ENCODE measurements around the gene DDX41. TPM values are rescaled to one million over a fixed set of nuclear protein-coding genes. Genes with fewer than 3 reads are reported as not detected.

Gene DDX41
- total RNA-seq, 2 donors from 2014 or later: 84.3 to 134 TPM

DNA sequence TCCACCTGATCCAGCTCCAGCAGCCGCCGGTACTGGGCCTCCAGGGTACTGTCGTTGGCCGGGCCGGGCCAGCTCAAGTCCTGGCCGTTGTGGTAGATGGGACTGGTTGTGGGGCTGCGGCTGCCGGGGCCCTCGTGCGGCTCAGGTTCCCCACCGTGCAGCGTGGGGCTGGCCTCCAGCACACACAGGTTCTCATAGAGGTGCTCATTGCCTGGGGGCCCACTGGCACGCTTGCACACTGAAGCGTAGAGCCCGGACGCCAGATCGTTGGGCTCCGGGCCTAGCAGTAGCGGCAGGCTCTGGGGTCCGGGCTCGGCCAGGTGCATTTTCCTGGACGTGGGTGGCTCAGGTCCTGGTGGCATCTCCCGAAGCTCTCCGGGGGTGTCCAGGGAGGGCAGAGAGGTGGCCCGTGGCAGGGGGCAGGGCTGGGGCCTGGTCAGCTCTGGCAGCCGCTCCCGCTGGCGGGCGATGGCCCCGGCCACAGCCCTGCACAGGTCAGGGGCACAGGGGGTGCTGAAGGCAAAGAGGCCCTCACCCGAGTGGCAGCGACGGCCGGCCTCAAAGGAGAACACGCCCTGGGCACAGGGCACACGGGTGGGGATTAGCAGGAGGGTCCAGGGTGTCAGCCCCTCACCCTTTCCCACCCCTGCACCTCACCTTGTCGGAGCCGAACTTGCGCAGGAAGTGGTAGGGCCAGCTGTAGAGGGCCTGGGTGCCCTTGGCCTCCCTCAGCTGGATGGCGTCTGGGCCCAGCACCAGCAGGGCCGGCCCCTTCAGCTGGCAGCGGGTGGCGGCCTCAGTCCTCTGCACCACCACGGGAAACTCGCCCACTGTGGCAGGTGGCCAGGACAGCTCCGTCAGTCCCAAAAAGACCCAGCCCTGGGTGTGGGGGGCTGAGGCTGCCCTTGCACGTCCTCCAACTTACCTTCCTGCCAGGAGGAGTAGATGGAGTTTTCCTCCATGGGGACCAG, 12.4 kb downstream of the DDX41 start:
- no peak for DNase-seq
- H3K27me3 ChIP-seq: no peaks in the 10 kb centered on the region
- no peak overlapping the region for H3K9ac ChIP-seq (ENCODE audit: low read depth in 2 of 2, low read length in 2 of 2)
- no peak overlapping the region for H3K27ac ChIP-seq
- no peaks in the 10 kb centered on the region for H3K9me3 ChIP-seq
- TF ChIP-seq, protein P1, sequence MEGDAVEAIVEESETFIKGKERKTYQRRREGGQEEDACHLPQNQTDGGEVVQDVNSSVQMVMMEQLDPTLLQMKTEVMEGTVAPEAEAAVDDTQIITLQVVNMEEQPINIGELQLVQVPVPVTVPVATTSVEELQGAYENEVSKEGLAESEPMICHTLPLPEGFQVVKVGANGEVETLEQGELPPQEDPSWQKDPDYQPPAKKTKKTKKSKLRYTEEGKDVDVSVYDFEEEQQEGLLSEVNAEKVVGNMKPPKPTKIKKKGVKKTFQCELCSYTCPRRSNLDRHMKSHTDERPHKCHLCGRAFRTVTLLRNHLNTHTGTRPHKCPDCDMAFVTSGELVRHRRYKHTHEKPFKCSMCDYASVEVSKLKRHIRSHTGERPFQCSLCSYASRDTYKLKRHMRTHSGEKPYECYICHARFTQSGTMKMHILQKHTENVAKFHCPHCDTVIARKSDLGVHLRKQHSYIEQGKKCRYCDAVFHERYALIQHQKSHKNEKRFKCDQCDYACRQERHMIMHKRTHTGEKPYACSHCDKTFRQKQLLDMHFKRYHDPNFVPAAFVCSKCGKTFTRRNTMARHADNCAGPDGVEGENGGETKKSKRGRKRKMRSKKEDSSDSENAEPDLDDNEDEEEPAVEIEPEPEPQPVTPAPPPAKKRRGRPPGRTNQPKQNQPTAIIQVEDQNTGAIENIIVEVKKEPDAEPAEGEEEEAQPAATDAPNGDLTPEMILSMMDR (IDR thresholded peaks at IDR 0.05): no peak
- intact Hi-C loops (cut with DNase I): loop anchor here (5.0 kb wide), 3 partner anchors 47 to 192 kb away; partner anchors contain the start of gene MXD3
- no peak overlapping the region for H3K4me3 ChIP-seq
- H3K36me3 ChIP-seq: no peaks in the 10 kb centered on the region
- no peaks in the 10 kb centered on the region for H3K4me1 ChIP-seq

DNA sequence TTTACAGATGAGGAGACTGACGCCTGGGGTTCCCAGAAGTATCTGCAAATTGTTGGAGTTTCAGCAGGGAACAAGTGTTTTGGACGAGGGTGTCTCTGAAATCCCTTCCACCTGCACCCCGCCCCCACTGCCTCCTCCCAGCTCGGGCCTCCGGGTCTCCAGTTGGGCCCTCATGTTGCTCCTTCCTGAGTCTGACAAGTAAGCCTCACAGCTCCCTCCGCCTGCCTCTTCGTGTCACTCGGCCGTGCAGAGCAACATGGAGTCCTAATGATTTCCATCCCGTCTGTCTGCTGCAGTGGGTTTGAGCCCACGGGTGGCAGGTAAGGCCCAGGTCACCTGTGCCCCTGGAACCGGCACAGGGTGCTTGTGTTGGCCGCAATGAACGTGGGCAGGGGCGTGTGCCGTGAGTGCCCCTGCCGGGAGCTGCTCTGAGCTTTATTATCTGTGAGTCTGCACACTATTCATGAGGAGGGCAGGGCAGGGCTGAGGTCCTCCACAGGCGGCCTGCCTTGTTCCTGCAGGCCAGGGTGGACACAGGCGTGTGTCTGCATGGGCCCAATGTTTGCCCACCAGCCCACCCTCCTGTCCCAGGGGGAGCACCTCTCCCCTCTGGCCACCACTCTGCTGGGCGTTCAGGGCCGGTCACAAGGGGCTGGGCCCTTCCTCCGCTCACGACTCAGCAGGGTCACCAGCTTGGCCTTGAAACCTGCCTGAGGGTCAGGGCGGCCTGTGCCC, 13.2 kb downstream of the DDX41 start:
- no peak overlapping the region for H3K9ac ChIP-seq (ENCODE audit: low read depth in 2 of 2, low read length in 2 of 2)
- no peak overlapping the region for H3K4me3 ChIP-seq
- H3K9me3 ChIP-seq: no peaks in the 10 kb centered on the region
- no peak overlapping the region for H3K27ac ChIP-seq
- no peak for DNase-seq
- H3K36me3 ChIP-seq: no peaks in the 10 kb centered on the region
- intact Hi-C loops (cut with DNase I): loop anchor here (5.0 kb wide), 3 partner anchors 46 to 191 kb away; partner anchors contain the start of gene MXD3
- no peaks in the 10 kb centered on the region for H3K27me3 ChIP-seq
- H3K4me1 ChIP-seq: no peaks in the 10 kb centered on the region
- TF ChIP-seq, protein P1 (IDR thresholded peaks at IDR 0.05): no peak

DNA sequence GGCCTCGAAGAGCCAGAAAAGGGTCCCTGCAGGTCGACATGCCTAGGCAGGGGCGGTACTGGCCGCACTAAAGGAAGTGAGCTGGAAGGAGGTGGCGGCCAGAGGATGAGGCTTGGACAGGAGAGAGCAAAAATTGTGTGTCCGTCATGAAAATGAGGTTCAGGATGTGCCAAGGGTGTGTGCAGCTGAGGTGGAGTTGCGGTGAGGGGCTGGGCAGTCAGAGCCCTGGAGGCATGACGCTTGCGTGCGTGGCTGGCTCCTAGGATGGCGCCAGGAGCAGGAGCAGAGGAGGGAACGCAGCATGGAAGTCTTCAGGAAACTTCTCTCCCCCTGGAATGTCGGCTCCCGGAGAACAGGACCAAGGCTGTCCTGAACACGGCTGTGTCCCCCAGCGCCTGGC, 13.9 kb downstream of the DDX41 start:
- no peaks in the 10 kb centered on the region for H3K27me3 ChIP-seq
- no peaks in the 10 kb centered on the region for H3K36me3 ChIP-seq
- TF ChIP-seq, protein P1 (IDR thresholded peaks at IDR 0.05): no peak
- no peak overlapping the region for H3K27ac ChIP-seq
- no peak overlapping the region for H3K4me3 ChIP-seq
- H3K9me3 ChIP-seq: no peaks in the 10 kb centered on the region
- DNase-seq: no peak
- peaks cover 6% of the 10 kb centered on the region for H3K4me1 ChIP-seq
- no peak overlapping the region for H3K9ac ChIP-seq (ENCODE audit: low read depth in 2 of 2, low read length in 2 of 2)
- intact Hi-C loops (cut with DNase I): loop anchor here (5.0 kb wide), 3 partner anchors 46 to 191 kb away; partner anchors contain the start of gene MXD3

DNA sequence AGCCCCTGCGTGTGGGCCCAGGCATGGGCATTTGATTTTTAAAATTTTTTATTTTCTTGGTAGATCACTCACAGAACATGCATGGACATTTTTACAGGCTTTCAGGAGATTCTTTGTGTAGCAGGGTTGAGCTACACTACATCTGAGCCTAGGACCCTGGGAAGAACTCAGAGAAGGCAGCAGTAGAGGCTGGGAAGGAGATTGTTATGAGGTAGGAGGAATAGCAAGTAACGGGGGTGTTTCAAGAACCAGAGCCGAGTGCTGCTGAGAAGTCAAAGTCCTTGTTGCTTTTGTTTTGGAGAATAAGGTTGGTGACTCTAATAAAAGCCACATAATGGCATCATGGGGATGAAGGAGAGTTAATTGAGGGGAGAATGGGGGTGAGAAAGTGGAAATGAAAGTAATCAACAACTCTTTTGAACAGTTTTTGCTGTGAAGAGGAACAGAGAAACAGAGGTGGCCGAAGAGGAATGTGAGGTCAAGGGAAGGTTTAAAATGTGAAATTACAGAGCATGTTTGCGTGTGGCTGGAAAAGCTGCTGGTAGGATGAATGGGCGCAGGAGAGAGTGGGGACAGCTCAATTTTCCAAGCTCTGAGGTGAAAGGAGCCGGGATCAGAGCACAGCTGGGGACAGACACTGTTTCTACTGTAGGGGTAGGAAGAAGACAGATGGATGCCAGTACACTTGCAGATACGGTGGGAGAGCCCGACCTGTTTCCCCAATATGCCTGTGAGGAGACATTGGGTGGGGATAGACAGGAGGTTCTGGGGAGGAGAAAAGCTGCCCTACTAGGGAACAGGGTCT, 14.7 kb downstream of the DDX41 start:
- Histone ChIP-seq H3K4me3 (no peak overlapping the region), H3K36me3 (no peaks in the 10 kb centered on the region), H3K4me1 (peaks cover 6% of the 10 kb centered on the region), H3K27me3 (no peaks in the 10 kb centered on the region), H3K27ac (no peak overlapping the region), H3K9me3 (no peaks in the 10 kb centered on the region), H3K9ac (ENCODE audit: low read depth in 2 of 2, low read length in 2 of 2) (no peak overlapping the region)
- no peak for DNase-seq
- TF ChIP-seq, protein P1 (IDR thresholded peaks at IDR 0.05): no peak
- intact Hi-C loops (cut with DNase I): loop anchor here (5.0 kb wide), 3 partner anchors 45 to 190 kb away; partner anchors contain the start of gene MXD3

Data from colonic mucosa (tissue), 4 donors.